Measurements from ENCODE around the gene JAK2.

The JAK2 gene

DNA sequence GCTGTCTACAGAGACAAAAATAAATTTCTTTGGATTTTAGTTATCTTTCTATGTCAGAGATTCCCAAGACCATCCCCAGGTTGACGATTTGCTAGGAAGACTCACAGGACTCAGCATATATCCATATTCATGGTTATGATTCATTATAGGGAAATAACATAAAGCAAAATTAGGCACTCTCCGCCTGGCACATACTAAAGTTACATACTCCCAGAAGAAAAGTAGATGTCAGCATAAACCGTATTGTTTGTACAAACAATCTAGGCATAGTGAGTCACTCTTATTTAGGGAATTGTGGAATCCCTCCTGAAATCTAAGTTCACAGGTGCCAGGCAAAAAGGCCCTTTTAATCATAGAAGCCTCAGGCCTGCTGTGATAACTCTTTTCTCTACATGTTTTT, 137.4 kb downstream of the JAK2 start:
- H3K4me3 ChIP-seq (replicated peaks; ENCODE audit: low read depth, low read length) = no peak overlapping the region
- H3K36me3 ChIP-seq (ENCODE audit: control insufficient read depth, insufficient read depth, low read length) = no peaks in the 10 kb centered on the region; the same call in 1 of the 2 replicates
- no peaks in the 10 kb centered on the region for H3K27me3 ChIP-seq (replicated peaks; ENCODE audit: control insufficient read depth, insufficient read depth, low read length)
- TF ChIP-seq, protein P1, sequence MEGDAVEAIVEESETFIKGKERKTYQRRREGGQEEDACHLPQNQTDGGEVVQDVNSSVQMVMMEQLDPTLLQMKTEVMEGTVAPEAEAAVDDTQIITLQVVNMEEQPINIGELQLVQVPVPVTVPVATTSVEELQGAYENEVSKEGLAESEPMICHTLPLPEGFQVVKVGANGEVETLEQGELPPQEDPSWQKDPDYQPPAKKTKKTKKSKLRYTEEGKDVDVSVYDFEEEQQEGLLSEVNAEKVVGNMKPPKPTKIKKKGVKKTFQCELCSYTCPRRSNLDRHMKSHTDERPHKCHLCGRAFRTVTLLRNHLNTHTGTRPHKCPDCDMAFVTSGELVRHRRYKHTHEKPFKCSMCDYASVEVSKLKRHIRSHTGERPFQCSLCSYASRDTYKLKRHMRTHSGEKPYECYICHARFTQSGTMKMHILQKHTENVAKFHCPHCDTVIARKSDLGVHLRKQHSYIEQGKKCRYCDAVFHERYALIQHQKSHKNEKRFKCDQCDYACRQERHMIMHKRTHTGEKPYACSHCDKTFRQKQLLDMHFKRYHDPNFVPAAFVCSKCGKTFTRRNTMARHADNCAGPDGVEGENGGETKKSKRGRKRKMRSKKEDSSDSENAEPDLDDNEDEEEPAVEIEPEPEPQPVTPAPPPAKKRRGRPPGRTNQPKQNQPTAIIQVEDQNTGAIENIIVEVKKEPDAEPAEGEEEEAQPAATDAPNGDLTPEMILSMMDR (IDR thresholded peaks at IDR 0.05; ENCODE audit: insufficient read depth, low read length, poor library complexity, severe bottlenecking) = no peak
- DNase-seq (ENCODE audit: extremely low read depth, insufficient read length) = no peak

DNA sequence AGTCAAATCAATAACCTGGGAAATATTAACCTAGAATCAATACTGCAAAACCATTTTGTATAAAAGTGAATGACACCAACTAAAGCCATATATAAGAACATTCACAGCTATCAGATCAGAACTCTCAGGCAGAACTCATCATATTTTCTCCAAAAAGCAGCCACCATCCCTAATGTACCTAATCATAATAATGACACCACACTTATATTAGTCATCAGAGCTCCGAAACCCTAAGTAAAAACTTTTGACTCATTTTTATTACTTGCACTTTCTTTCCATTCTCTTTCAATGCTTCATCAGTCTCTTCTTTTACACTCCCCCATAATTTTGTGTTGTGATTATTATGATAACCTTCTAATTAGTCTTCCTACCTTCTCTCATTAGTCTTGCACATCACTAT, 155.1 kb downstream of the JAK2 start:
- DNase-seq (ENCODE audit: extremely low read depth, insufficient read length) = no peak
- Histone ChIP-seq H3K27me3 (replicated peaks; ENCODE audit: control insufficient read depth, insufficient read depth, low read length) (no peaks in the 10 kb centered on the region), H3K4me3 (replicated peaks; ENCODE audit: low read depth, low read length) (no peak overlapping the region), H3K36me3 (ENCODE audit: control insufficient read depth, insufficient read depth, low read length) (no peaks in the 10 kb centered on the region)
- TF ChIP-seq, protein P1 (IDR thresholded peaks at IDR 0.05; ENCODE audit: insufficient read depth, low read length, poor library complexity, severe bottlenecking) = no peak

DNA sequence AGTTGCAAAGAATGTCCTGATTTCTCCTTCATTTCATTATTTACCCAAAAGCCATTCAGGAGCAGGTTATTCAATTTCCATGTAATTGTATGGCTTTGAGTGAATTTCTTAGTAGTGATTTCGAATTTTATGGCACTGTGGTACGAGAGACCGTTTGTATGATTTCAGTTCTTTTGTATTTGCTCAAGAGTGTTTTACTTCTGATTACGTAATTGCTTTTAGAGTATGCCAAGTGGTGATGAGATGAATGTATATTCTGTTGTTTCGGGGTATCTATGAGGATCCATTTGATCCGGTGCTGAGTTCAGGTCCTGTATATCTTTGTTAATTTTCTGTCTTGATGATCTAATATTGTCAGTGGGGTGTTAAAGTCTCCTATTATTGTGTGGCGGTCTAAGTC, 159.1 kb downstream of the JAK2 start:
- H3K36me3 ChIP-seq (ENCODE audit: control insufficient read depth, insufficient read depth, low read length) = peaks cover 9% of the 10 kb centered on the region
- DNase-seq (ENCODE audit: extremely low read depth, insufficient read length) = no peak
- TF ChIP-seq, protein P1 (IDR thresholded peaks at IDR 0.05; ENCODE audit: insufficient read depth, low read length, poor library complexity, severe bottlenecking) = no peak
- H3K27me3 ChIP-seq (replicated peaks; ENCODE audit: control insufficient read depth, insufficient read depth, low read length) = no peaks in the 10 kb centered on the region
- H3K4me3 ChIP-seq (replicated peaks; ENCODE audit: low read depth, low read length) = no peak overlapping the region

DNA sequence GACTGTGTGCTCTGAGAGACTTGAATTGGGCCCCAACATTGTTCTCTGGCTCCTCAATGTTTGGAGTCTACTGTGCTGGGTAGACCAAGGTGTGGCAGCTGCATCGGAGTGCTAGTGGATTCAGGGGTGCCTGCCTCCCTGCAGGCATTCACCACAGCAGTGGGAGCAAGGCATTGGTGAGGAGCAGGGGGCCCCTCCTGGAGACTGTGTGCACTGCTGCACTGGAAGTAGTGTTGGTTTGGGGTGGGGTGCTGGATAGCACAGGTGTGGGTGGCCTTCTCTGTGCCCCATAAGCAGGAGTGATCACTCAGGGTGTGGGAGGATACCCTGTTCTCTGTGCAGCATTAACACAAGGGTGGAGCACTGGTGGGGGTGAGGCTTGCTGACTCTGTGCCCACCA, 161.2 kb downstream of the JAK2 start:
- TF ChIP-seq, protein P1 (IDR thresholded peaks at IDR 0.05; ENCODE audit: insufficient read depth, low read length, poor library complexity, severe bottlenecking) = no peak
- peaks cover 9% of the 10 kb centered on the region for H3K36me3 ChIP-seq (ENCODE audit: control insufficient read depth, insufficient read depth, low read length)
- DNase-seq (ENCODE audit: extremely low read depth, insufficient read length) = no peak
- no peaks in the 10 kb centered on the region for H3K27me3 ChIP-seq (replicated peaks; ENCODE audit: control insufficient read depth, insufficient read depth, low read length)
- no peak overlapping the region for H3K4me3 ChIP-seq (replicated peaks; ENCODE audit: low read depth, low read length)

Data from GM06990 (cell line).